DOHH2 (cell line): ENCODE measurements around the gene ACAN.

ENCODE experiments used
- H3F3A ChIP-seq: fragments of 200-600 bp; sonication (generic), shearing (Covaris generic); 2 replicates; pipeline ENCODE4 v1.6.0; 2016; ENCODE audit warnings: antibody characterized with exemption, mild to moderate bottlenecking; ENCODE audit not compliant: control insufficient read depth, insufficient read depth
- H3K27ac ChIP-seq: fragments of 200-600 bp; sonication (generic); 2 replicates; pipeline ENCODE4 v1.5.1; 2014; ENCODE audit warnings: low read depth, mild to moderate bottlenecking, low read length, moderate library complexity
- H3K27me3 ChIP-seq: fragments of 200-600 bp; sonication (generic); 2 replicates; pipeline ENCODE4 v1.6.1; 2014; ENCODE audit warnings: mild to moderate bottlenecking, low read length, mixed read lengths; ENCODE audit not compliant: control insufficient read depth
- H3K36me3 ChIP-seq: fragments of 200-600 bp; sonication (generic); 2 replicates; pipeline ENCODE4 v1.6.1; 2014; ENCODE audit warnings: mild to moderate bottlenecking, low read length, moderate library complexity, mixed read lengths; ENCODE audit not compliant: control insufficient read depth
- H3K4me1 ChIP-seq: fragments of 200-600 bp; sonication (generic); 2 replicates; pipeline ENCODE4 v1.6.1; 2014; ENCODE audit warnings: mild to moderate bottlenecking, low read length, mixed read lengths; ENCODE audit not compliant: control insufficient read depth
- H3K4me2 ChIP-seq: fragments of 200-600 bp; sonication (generic); 2 replicates; pipeline ENCODE4 v1.6.0; 2014; ENCODE audit warnings: mild to moderate bottlenecking, low read length, moderate library complexity
- H3K4me3 ChIP-seq: fragments of 200-600 bp; sonication (generic); 2 replicates; pipeline ENCODE4 v1.5.1; 2014; ENCODE audit warnings: mild to moderate bottlenecking, low read length, mixed read lengths
- H3K79me2 ChIP-seq: fragments of 200-600 bp; sonication (generic); 2 replicates; pipeline ENCODE4 v1.6.1; 2014; ENCODE audit warnings: mild to moderate bottlenecking, low read length, mixed read lengths; ENCODE audit not compliant: control insufficient read depth
- H3K9me2 ChIP-seq: fragments of 200-600 bp; sonication (generic); replicated peaks from 2 replicates; pipeline ENCODE4 v1.6.1; 2014; ENCODE audit warnings: mild to moderate bottlenecking, low read length, mixed read lengths; ENCODE audit not compliant: control insufficient read depth
- H3K9me3 ChIP-seq: fragments of 200-600 bp; sonication (generic); 2 replicates; pipeline ENCODE4 v1.6.1; 2014; ENCODE audit warnings: antibody characterized with exemption, low read length, mixed read lengths; ENCODE audit not compliant: control insufficient read depth, insufficient read depth
- H4K20me1 ChIP-seq: fragments of 200-600 bp; sonication (generic); 2 replicates; pipeline ENCODE4 v1.6.0; 2014; ENCODE audit warnings: low read depth, mild to moderate bottlenecking, antibody characterized with exemption, low read length, moderate library complexity; ENCODE audit not compliant: control insufficient read depth, insufficient read depth
- CTCF ChIP-seq: fragments of 200-600 bp; sonication (generic); IDR thresholded peaks from one replicate; pipeline ENCODE4 v1.5.1; 2014; ENCODE audit warnings: antibody characterized with exemption, mild to moderate bottlenecking, low read depth, low read length; ENCODE audit not compliant: poor library complexity, severe bottlenecking
- EZH2phosphoT487 ChIP-seq: fragments of 200-600 bp; sonication (generic); IDR thresholded peaks from 2 replicates; pipeline ENCODE4 v1.6.1; 2017; ENCODE audit warnings: borderline replicate concordance, mild to moderate bottlenecking, antibody characterized with exemption, low read length, moderate library complexity, mixed read lengths

Gene ACAN

GRCh38 chr15:88881775-88882174, 78.5 kb downstream of the ACAN start:
- Histone ChIP-seq H3K4me1 (no peaks in the 10 kb centered on the region), H3K9me2 (no peaks in the 10 kb centered on the region), H3K79me2 (no peaks in the 10 kb centered on the region), H3K9me3 (no peaks in the 10 kb centered on the region), H4K20me1 (no peaks in the 10 kb centered on the region), H3K27ac (no peak overlapping the region), H3F3A (no peaks in the 10 kb centered on the region), H3K27me3 (no peaks in the 10 kb centered on the region), H3K4me3 (no peak overlapping the region), H3K36me3 (no peaks in the 10 kb centered on the region), H3K4me2 (no peak overlapping the region)
- TF ChIP-seq CTCF (no peak), EZH2phosphoT487 (no peak)

GRCh38 chr15:88882785-88883184, 79.5 kb downstream of the ACAN start:
- H3K4me3 ChIP-seq, result no peak overlapping the region
- H3K36me3 ChIP-seq, result no peaks in the 10 kb centered on the region
- no peak overlapping the region for H3K27ac ChIP-seq
- H3K9me2 ChIP-seq, result no peaks in the 10 kb centered on the region
- H3F3A ChIP-seq, result no peaks in the 10 kb centered on the region
- no peaks in the 10 kb centered on the region for H3K79me2 ChIP-seq
- H3K4me2 ChIP-seq, result no peak overlapping the region
- no peaks in the 10 kb centered on the region for H3K9me3 ChIP-seq
- no peaks in the 10 kb centered on the region for H3K4me1 ChIP-seq
- H4K20me1 ChIP-seq, result no peaks in the 10 kb centered on the region
- no peak for TF ChIP-seq CTCF
- no peak for TF ChIP-seq EZH2phosphoT487
- H3K27me3 ChIP-seq, result no peaks in the 10 kb centered on the region

- no peak overlapping the region for H3K4me3 ChIP-seq
- no peaks in the 10 kb centered on the region for H4K20me1 ChIP-seq
- no peaks in the 10 kb centered on the region for H3F3A ChIP-seq
- no peaks in the 10 kb centered on the region for H3K9me3 ChIP-seq
- no peaks in the 10 kb centered on the region for H3K27me3 ChIP-seq
- no peak overlapping the region for H3K4me2 ChIP-seq
- no peaks in the 10 kb centered on the region for H3K79me2 ChIP-seq
- H3K9me2 ChIP-seq, result no peaks in the 10 kb centered on the region
- H3K4me1 ChIP-seq, result no peaks in the 10 kb centered on the region
- H3K36me3 ChIP-seq, result no peaks in the 10 kb centered on the region
- no peak overlapping the region for H3K27ac ChIP-seq
- TF ChIP-seq EZH2phosphoT487 (no peak), CTCF (no peak)
These were observed 83.9 kb downstream of the ACAN start for GRCh38 chr15:88887068-88887580.
